AG04449 (cell line): ENCODE results near the gene ADIG.

Experiments
- CTCF ChIA-PET: fragments of 350-600 bp; formaldehyde crosslinking; extraction: SDS; loops from one replicate; lab custom pipeline; 2021; ENCODE audit warnings: antibody characterized with exemption; lab: Yijun Ruan, JAX
- POLR2A ChIA-PET: fragments of 400-600, 350-600 bp; formaldehyde crosslinking; extraction: SDS; loops from one replicate; lab custom pipeline; 2020; ENCODE audit warnings: antibody characterized with exemption, inconsistent platforms; lab: Yijun Ruan, JAX
- DNase-seq: peaks from one replicate; pipeline ENCODE4 v3.0.0-alpha.2; 2010; ENCODE audit warnings: low read depth, low spot score
- H3K4me3 ChIP-seq: 2 replicates; pipeline ENCODE4 v1.5.1; 2011; ENCODE audit warnings: low read depth, mild to moderate bottlenecking, control low read depth, low read length
- CTCF ChIP-seq: IDR thresholded peaks from one replicate; pipeline ENCODE4 v1.5.1; 2011; ENCODE audit warnings: mild to moderate bottlenecking, moderate library complexity, low read length, control low read depth, inconsistent platforms; ENCODE audit not compliant: insufficient read depth; ENCODE audit errors: missing control alignments

The ADIG gene

GRCh38 chr20:38616457-38616856 lies 35.5 kb downstream of the ADIG start:
- TF ChIP-seq CTCF = no peak
- CTCF ChIA-PET = no interaction called here
- H3K4me3 ChIP-seq = no peak overlapping the region
- no peak for DNase-seq
- POLR2A ChIA-PET = no interaction called here

- ChIA-PET CTCF (no interaction called here), POLR2A (no interaction called here)
- H3K4me3 ChIP-seq = no peak overlapping the region
- no peak for DNase-seq
- TF ChIP-seq CTCF = no peak
Observed at GRCh38 chr20:38617011-38617829, 36.2 kb downstream of the ADIG start.

GRCh38 chr20:38617830-38618196 lies 36.8 kb downstream of the ADIG start:
- POLR2A ChIA-PET = no interaction called here

GRCh38 chr20:38620441-38620840 lies 39.4 kb downstream of the ADIG start:
- ChIA-PET CTCF (no interaction called here), POLR2A (no interaction called here)
- TF ChIP-seq CTCF = no peak
- H3K4me3 ChIP-seq = no peak overlapping the region
- no peak for DNase-seq

More at GRCh38 chr20:38617830-38618196, 36.8 kb downstream of the ADIG start:
- CTCF ChIA-PET = no interaction called here
- no peak for TF ChIP-seq CTCF
- no peak overlapping the region for H3K4me3 ChIP-seq
- no peak for DNase-seq

- ChIA-PET POLR2A (no interaction called here), CTCF (interaction anchor here (1.2 to 1.3 kb wide), 2 partner anchors 10 to 22 kb away, joined by 3 to 4 read pairs; no protein-coding TSS in a partner anchor)
- no peak overlapping the region for H3K4me3 ChIP-seq
- no peak for TF ChIP-seq CTCF
- no peak for DNase-seq
Observed at GRCh38 chr20:38623061-38623460, 42.1 kb downstream of the ADIG start.

GRCh38 chr20:38624084-38624483 lies 43.1 kb downstream of the ADIG start:
- no peak overlapping the region for H3K4me3 ChIP-seq
- no peak for TF ChIP-seq CTCF

More at GRCh38 chr20:38624084-38624483, 43.1 kb downstream of the ADIG start:
- ChIA-PET POLR2A (no interaction called here), CTCF (no interaction called here)
- DNase-seq = no peak
